NCI-H2107 (cell line): ENCODE measurements around the gene TCIRG1.
"Not testable (repeated sequence)": the region's sequence is repeated elsewhere in the genome, so short reads cannot be mapped to it uniquely, and the experiment has no call there.

ENCODE experiments used
- DNase-seq: peaks from one replicate; lab custom pipeline; 2025; lab: John Stamatoyannopoulos, UW

Gene TCIRG1, protein sequence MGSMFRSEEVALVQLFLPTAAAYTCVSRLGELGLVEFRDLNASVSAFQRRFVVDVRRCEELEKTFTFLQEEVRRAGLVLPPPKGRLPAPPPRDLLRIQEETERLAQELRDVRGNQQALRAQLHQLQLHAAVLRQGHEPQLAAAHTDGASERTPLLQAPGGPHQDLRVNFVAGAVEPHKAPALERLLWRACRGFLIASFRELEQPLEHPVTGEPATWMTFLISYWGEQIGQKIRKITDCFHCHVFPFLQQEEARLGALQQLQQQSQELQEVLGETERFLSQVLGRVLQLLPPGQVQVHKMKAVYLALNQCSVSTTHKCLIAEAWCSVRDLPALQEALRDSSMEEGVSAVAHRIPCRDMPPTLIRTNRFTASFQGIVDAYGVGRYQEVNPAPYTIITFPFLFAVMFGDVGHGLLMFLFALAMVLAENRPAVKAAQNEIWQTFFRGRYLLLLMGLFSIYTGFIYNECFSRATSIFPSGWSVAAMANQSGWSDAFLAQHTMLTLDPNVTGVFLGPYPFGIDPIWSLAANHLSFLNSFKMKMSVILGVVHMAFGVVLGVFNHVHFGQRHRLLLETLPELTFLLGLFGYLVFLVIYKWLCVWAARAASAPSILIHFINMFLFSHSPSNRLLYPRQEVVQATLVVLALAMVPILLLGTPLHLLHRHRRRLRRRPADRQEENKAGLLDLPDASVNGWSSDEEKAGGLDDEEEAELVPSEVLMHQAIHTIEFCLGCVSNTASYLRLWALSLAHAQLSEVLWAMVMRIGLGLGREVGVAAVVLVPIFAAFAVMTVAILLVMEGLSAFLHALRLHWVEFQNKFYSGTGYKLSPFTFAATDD

DNA sequence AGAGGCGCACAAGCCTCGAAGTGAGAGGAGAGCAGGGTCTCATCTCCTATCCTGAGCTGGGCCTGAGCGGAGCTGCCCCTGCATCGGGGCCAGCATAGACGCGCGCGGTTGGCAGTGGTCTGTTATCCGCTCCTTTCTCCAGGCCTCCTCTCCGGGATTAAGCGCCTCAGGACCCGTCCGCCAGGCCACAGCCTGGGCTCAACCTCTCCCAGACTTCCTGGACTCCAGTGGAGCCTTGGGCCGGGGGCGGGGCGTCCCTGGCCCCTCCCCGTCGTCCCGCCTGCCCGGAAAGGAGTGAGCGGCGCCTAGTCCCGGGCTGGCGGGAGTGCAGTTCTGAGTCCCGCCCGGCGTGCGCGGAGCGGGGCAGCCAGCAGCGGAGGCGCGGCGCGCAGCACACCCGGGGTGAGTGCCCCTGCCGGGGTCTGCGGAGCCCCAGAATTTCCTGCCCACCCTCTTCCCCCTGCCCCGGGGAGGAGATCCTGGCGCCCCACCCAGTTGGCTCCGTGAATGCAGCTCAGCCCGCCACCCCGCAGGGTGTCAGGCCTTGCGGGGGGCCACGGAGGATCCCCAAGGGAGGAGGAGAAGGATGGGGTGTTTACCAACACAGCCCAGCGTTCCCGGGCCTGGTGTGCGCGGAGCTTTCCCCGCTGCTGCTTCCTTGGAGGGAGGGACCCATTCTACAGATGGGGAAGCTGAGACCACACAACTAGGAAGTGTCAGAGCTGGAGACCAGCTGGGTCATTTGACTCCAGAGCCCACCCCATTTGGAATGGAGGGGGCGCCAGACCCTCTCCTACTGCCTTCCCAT lies at the start of gene TCIRG1:
TCIRG1 (plus strand) TSS at position 308 of the 808 bp plus-strand sequence. CDS start 2,247 bp downstream, outside the sequence.
- DNase-seq, result no peak

DNA sequence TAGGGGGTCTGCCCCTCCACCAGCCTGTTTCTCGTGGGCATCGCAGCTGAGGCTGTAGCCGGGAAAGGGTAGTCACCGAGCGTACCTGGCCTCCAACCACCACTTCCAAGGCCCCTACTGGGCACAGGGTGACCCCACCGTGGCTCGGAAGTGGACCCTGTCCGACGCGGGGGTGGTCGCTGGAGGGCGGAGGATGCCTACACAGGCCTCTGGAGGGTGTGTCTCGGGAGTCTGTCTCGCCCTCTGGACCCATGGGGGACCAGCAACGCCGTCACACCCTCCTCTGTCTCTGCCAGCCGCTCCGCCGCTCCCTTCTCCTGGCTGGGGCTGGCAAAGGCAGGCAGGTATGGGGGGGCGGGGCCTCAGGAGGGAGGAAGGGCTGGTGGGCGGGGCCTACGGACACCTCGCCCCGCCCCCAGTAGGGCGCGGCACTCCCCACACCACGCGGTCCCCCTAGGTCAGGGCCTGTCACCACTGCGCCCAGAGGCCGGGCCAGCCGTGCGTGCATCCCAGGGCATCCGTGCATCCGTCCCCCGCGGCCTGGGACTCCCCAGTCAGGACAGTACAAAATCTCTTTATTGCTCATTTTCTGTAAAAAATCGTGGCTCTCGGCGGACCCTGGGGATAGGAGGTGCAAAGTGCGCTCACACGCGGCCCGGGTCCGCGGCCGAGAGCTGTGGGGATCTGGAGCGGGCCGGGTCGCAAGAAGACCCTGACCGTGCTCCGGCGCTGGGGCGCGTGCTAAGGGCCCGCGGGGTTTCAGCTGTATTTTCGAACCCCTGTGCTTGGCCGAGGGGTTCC lies 48.1 kb upstream of the TCIRG1 start:
- not testable (repeated sequence) for DNase-seq

DNA sequence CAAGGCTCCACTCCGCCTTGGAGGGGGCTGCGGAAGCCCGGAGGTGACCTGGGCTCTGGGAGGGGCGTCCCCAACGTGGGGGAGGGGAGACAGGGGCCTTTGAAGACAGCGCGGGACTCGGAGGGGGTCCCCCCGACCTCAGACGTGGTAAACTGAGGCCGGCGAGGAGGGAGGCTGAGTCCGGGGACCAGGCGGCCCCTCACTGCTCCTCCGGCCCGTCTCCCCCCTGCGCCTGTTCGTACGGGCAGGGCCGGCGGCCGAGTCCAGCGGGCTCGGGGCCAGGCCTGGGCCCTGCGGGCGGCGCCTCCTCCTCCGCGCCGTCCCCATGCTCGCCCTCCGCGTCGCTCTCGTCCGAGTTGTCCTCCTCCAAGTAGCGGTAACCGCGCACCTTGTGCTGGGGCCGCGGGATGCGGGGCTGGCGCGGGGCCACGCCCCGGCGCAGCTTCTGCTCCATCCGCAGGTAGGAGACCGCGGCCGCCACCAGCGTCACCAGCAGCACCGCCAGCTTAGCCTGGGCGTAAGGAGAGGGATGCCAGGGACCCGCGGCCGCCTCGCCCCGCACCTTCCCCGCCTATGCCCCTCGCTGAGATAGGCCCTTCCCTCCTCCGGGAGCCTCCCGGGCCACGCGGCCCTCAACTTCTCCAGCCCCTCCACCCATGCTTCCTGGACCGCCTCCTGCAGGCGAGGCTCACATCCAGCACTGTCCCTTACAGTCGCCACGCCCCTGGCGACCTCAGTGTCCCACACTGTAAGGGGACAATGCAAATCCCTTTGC lies 47.3 kb upstream of the TCIRG1 start:
- DNase-seq, result not testable (repeated sequence)

DNA sequence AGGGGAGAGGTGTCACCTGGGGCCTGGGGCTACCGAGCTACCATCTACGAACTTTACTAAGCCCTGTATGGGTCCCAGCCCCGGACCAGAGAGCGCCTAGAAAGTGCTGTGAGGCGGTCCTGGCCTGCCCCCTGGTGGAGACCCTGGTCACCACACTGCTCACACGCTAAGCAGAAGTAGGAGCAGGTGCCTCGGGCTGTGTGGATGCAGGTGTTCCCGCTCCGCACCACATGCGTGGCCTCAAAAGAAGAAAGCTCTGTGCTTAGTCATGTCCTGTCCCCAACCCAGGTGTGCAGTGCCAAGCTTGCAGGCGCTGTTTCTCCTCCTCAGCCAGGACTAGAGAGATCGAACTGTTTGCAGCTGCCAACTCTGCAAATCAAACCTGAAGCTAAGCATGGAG lies 45.0 kb upstream of the TCIRG1 start:
- DNase-seq, result not testable (repeated sequence)

DNA sequence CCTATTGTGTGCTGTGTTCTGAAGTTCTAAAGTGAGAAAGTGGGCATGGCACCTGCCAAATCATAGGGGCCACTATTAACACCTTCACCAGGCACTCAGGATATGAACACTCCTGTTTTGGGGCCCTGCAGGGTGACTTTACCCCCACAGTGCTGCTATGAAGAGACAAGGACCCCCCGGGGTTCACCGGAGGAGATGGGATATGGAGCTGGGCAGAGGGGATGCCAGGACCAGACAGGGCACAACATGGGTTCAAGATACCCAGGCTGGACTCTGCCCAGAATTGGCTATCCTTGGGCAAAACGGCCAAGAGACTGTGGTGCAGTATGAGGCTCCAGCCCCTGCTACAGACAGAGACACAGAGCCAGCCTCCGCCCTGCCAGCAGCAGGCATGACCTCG lies 44.4 kb upstream of the TCIRG1 start:
- DNase-seq, result not testable (repeated sequence)

DNA sequence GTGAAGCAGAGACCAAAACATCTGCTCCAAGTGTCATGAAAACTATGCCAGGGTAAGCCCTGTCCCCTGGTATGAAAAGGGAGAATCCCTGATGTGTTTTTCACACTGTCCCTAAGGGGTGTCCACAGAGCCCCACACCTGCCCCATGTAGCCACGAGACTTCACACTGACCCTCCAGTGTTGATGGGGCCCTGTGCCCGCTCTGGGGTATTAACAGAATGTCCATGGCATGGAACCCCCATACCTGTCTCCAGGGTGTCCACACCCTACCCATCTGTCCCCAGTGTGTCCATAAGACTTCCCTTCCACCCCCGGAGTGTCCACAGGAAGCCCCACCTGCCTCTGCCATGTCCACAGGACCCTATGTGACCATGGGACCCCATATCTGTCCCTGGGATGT lies 43.7 kb upstream of the TCIRG1 start:
- DNase-seq, result not testable (repeated sequence)

DNA sequence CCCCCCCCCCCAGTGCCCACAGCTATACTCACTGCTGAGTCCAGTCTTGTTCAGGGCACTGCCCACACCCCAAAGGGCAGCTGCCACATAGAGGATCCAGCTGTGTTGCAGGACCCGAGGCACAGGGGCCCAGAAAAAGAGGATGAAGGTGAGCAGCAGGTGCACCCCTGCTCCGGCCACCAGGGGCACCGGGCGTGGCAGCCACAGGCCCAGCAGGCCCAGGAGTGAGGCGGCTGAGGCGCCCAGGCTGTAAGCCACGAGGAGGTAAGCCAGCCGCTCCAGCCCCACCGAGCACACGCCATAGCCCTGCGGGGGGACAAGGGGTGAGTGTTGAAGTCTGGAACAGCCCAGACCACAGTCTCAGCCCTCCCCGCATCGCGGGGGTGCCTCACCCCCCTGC lies 43.2 kb upstream of the TCIRG1 start:
- DNase-seq, result not testable (repeated sequence)

DNA sequence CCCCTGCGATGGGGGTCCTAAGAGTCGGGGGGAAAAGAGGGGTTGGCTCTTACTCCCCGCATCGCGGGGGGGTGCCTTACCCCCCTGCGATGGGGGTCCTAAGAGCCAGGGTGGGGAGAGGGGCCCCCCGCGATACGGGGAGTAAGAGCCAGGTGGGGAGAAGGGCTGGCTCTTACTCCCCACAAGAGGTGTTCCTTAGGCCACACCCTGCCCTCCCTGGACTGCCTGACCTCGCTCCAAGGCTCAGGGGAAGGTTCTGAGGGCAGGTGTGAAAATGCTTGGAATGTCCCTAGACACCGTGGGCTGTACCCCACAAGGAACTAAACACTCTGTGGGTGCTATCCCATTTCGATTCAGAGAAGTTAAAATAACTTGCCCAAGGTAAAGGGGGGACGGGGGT lies 42.8 kb upstream of the TCIRG1 start:
- no peak for DNase-seq

DNA sequence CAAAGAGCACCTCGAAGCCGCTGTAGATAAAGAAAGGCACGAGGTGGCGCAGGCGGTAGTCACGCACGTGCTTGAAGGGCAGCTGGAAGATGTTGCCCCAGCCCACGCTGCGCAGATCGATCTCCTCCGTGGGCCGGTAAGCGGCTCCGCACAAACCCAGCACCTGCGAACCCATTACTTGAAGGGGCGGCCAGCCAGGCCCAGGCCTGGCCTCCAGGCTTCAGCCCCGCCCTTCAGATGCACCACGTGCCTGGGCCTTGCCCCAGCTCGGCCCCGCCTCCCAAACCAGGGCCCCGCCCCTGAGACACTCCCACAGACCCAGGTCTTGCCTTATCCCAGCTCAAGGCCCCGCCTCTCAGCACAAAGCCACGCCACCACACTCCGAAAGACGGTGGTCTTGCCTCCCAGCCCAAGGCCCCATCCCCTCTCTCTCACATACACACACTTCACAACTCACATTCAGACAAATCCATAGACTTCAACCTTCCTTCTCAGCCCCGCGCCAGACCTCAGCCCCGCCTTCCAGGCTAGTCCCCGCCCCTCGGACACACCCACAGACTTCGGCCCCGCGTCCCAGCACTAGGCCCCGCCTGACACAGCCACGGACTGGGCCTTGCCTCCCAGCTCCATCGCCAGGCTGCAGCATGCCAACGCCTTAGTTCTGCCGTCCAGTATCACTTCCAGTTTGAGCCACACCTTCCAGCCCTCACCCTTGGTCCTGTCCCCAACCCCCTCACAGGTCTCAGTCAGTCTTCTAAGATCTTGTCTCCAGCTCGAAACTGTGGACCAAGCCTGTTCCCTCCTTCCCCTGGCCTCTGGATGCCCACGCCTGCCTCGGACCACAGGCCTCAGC lies 42.0 kb upstream of the TCIRG1 start:
- DNase-seq, result no peak

DNA sequence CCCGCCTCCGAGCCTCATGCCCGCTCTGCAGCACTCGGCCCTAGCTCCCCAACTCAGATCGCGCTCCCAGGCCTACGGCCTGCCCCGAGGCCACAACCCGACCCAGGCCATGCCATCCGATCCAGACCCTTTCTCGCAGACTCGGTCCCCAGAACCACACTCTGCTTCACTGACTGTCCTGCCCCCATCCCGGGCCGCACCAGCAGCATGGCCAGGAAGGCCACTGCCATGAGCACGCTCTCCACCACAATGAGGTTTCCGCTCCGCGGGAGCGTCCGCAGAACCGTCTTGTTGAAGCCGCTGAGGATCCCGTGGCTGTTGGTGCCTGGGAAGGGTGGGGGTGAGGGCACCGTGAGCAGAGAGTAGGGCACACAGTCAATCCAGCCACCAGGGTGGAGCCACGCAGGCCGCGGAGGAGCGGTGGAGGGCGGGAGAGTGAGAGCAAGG lies 41.3 kb upstream of the TCIRG1 start:
- DNase-seq, result no peak

DNA sequence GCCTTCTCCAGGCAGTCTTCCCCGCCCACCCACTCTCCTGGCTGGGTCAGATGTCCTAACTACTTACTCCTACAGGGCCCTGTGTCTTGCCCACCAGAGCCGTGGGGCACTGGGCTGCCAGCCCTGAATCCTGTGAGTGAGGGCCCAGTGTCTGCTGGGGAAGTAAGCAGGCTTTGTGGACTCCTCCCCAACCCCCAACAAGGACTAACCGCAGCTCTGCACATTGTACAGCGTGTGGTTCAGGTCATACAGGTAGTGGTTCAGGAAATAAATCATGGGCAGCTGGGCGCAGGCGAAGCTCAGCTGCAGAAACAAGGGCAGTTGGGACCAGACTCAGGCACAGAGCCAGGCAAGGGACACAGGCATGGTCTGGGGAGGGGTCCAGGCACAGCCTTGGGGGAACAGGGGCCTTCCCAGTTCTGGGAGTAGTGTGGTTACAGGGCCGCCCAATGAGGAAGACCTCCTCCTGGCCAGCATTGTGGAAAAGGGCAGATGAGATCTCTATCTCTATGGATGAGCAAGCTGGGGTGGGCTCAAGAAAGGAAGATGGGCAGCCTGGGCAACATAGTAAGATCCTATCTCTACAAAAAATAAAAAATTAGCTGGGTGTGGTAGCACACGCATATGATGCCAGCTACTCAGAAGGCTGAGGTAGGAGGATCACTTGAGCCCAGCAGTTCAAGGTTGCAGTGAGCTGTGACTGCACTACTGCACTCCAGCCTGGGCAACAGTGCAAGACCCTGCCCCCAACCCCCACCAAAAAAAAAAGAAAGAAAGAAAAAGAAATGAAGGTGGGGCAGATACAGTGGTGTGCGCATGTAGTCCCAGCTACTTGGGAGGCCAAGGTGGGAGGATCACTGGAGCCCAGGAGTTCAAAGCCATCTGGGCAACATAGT lies 40.4 kb upstream of the TCIRG1 start:
- no peak for DNase-seq

DNA sequence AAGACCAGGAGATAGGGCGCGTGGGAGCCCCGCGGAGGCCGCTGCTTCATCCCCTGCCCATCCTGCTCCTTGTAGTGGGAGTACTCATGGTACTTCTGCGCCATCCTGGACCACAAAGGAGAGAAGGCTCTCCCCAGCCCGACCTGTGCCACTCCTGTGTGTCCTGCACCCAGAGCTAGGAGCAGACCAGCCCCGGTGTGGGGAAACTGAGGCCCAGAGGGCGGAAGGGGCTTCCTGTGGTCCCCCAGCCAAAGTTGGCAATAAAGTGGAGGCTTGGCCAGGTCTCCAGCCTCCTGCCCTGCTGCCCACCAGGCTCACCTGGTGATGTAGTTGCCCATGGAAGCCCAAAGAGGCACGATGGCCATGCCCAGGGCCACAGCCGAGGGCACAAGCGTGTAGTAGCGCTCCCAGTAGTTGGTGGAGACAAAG lies 39.6 kb upstream of the TCIRG1 start:
- no peak for DNase-seq

DNA sequence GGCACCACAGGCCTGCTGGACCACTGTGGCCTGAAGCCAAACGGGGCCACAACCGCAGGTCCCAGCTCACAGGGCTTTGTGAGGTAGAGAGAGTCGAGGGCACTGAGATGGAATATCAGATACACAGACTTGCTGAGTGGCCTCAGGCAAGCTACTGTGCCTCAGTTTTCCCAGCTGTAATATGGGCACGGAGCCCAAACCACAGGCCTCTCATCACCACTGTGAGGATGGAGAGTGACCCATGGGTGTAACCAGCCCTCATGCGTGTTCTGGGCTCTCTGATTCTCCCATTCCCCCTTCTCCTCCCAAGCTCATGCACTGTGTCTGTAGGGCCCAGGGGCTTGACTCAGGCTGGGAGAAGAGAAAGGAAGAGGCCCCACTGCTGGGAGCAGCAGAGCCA lies 39.1 kb upstream of the TCIRG1 start:
- no peak for DNase-seq

DNA sequence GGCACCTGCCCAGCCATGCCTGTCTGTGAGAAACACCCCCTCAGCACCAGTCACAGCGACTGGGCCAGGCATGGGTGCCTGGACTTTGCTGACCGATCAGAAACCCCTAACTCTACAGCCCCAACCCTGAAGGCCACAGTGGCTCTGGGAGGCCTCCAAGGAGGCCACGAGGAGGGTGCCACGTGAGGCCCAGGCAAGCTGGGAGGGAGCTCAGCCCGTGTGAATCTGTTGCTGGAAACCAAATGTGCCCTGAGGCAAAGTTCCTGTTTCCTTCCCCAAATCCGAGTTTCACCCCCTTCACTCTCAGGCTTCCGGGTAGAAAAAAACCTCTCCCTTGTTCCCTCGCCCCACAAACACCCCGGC lies 36.3 kb upstream of the TCIRG1 start:
- DNase-seq, result no peak

DNA sequence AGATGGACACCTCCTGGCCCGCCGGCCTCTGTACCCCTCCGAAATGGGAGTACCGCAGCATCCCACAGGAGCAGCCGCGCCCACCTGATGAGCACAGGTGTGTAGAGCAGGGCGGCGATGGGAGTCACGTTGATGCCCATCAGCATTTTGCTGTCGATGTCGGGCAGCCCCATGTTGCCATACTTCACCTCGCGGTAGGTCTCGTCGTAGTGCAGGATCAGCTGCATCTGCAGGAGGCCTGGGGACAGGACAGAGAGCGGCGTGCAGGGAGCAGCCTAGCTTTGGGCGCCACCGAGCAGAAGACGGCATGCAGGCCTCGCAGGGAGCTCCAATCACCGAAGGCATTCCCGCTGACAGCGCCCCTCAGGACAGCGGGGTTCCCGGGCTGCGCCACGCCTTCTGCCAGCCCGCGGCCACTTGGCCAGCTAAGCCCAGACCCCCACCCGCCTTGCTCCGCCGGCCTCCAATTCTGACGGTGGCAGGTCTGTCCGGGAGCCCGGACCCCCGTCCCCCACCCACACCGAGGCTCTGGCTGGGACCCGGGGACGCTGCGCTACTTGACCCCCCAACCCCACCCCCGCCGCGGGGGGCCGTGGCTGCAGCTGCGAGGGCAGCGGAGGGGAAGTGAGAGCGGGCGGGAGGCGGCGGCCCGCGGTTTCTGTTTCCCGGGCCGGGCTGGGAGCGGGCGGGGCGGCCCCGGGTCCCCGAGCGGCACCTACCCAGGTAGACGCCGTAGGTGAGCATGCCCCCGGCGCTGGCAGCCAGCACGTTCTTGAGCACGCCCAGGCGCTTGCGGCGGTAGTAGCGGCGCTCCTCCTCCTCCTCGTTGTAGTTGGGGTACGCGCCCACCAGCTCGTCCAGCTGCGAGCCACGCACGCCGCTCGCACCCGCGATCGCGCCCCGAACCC lies 35.6 kb upstream of the TCIRG1 start:
- DNase-seq, result no peak

DNA sequence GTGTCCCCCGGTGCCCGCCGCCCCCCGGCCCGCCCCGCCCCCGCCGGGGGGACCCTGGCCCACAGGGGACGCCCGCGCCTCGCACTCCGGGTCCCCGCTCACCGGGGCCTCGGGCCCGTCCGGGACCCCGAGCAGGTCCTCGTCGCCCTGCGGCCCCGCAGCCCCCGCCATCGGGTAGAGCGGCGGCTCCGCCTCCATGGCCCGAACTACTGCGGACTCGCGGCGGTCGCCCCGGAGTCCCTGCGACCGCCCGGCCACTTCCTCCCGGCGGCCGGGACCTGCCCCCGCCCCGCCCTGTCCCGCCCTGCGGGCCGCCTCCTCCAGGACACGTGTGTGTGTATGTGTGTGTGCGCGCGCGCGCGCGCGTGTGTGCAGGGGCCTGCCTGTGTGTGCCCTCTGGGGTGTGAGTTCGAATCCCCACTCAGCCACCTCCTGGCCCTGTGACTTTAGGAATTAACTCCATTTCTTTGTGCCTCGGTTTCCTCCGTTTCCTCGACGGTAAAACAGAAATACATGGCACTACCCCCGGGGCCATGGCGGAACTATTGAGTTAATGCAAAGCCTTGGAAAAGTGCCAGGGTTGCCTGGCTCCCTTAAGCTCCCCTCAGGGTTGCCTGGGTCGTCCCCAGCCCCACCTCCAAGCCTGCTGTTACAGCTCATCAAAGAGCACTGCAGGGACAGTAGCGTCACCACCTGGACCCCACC lies 34.8 kb upstream of the TCIRG1 start, which contains the start of gene UNC93B1:
UNC93B1 (minus strand) TSS at position 252 of the 705 bp plus-strand sequence; CDS start at position 198, 54 bp downstream.
- DNase-seq, result no peak
